Stomach (tissue), 4 donors: ENCODE results near the gene PKD1.

Experiments used
- CTCF ChIP-seq, 7 experiments: fragments of 450-650 bp in 4 of 7; fragments of 200-600 bp in 3 of 7; sonication (generic) in 3 of 7; IDR thresholded peaks; one replicate each; pipeline ENCODE4 v1.5.1; 2016 to 2019; ENCODE audit warnings: antibody characterized with exemption in 7 of 7, control low read depth in 2 of 7, mild to moderate bottlenecking in 1 of 7
- EP300 ChIP-seq: sonication (generic); formaldehyde crosslinking; IDR thresholded peaks from one replicate; pipeline ENCODE4 v1.6.1; 2017; ENCODE audit warnings: antibody characterized with exemption
- POLR2A ChIP-seq, 4 donors: fragments of 450-650 bp; IDR thresholded peaks; one replicate each; pipeline ENCODE4 v1.6.1; 2016; ENCODE audit warnings: antibody characterized with exemption in 4 of 4, control low read depth in 2 of 4, mild to moderate bottlenecking in 1 of 4, moderate library complexity in 1 of 4
- POLR2AphosphoS5 ChIP-seq, 3 donors: sonication (generic); formaldehyde crosslinking; IDR thresholded peaks; one replicate each; pipeline ENCODE4 v1.6.1; 2016; ENCODE audit warnings: antibody characterized with exemption in 3 of 3

GRCh38 chr16:2047330-2048115 lies 88.2 kb downstream of the PKD1 start, which contains the start of the genes NTHL1 and TSC2:
- TF ChIP-seq POLR2AphosphoS5 (IDR thresholded peaks at IDR 0.05), result peak; percentile 51 to 93 (median 83)
- peak in 5 of 7 experiments; percentile 8 to 70 (median 52) for TF ChIP-seq CTCF (IDR thresholded peaks at IDR 0.05)
- no peak for TF ChIP-seq EP300
- TF ChIP-seq POLR2A (IDR thresholded peaks at IDR 0.05), result no peak
